Measurements from ENCODE around the gene CASP7.

The CASP7 gene

DNA sequence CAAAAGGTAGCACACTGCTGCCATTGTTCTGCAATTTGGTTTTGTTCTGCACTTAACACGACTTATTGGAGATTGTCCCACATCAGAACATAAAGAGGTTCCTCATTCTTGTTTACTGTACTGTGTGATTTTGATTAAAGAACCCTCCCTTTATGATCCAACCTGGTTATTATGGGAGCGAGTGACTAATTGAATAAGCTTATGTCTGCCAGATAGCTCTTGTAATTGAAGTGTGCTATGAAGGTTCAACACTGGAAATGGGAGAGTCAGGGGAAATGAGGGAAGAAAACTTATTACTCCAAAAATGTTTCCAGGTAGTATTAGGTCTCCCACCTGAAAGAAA lies 33.9 kb downstream of the CASP7 start:
- DNase-seq, result no peak

DNA sequence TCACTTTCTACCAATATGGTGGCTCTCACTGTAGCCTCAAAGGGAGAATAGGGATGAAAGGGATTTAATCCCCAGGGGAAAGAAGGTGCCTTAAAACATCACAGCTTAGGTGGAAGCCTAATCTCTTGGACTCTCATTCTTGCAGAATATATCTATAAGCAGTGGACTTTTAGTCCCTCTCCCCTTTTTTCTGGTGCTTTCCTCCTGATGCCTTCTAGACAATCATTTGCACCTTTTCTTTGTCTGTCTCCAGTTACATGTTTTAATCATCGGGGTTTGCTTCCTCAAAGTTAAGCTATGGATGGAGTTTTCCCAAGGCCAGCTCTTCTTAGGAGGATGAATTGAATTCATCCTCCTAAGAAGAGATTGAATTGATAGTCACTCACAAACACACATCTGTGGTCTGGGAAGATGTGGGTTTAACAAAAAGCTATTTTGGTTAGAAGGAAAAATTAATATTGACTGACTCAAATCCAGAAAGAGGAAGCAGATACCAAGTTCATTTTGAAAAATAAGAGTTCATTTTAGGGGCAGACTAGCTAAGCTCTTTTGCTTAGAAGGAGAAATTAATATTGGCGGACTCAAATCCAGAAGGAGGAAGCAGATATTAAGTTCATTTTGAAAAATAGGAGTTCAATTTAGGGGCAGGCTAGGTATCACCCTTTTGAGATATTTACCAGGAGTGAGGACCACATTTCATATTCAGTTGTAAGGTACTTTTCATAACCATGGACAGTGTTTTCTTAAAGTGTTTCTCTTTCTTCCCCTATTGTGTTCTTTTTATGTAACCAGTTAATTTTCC lies 36.6 kb downstream of the CASP7 start:
- no peak for DNase-seq

DNA sequence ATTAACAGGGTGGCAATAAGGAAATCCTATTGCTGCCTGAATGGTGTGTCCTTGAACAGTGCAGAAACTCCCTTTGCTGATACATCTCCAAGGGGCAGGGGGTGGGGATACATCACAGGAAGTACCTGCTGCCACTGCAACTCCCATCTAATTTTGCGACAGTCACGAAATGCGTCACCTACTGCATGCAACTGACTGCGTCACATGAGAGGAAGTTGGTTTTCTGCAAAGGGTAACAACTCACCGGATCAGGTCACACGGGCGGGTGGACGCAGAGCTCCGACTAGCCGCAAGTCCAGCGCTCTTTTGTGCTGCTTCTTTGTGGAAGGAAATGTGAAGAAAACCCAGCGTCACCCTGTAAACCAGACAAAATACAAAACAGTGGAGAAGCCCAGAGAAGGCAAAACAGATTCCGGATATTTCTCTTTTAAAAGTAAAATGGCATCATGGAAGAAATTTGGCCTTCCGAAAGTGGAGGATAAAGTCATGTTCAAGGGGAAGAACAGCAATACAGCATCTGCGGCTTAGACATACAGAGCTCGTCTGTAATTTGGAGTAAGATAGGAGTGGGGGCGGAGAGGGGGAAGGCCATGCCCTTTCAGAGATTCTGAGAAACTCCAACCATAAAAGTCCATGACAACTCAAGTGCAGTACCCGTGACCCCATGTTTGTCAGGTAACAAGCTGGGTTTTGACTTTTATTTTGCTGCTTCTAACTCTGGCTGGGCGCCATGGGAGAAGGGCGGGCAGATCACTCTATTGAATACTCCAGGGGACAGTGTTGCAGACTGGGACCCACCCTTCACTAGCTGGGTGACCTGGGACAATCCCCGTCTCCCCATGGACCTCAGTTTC lies 39.5 kb downstream of the CASP7 start:
- no peak for DNase-seq

DNA sequence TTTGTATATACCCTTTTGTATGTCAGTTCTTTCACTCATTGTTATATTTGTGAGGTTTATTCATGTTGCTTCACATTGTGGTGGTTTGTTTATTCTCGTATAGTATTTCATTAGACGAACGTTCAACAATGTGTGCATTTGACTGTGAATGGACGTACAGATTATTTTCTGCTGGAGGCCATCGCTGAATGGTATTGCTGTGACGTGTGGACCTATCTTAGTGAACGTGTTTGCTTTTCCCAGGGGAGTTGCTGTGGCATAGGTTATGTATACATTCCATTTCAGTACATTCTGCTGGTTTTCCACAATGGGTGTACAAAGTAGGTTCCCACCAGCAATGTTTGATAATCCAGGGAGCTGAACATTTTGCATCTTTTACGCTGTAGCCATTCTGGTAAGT lies 40.7 kb downstream of the CASP7 start:
- no peak for DNase-seq

DNA sequence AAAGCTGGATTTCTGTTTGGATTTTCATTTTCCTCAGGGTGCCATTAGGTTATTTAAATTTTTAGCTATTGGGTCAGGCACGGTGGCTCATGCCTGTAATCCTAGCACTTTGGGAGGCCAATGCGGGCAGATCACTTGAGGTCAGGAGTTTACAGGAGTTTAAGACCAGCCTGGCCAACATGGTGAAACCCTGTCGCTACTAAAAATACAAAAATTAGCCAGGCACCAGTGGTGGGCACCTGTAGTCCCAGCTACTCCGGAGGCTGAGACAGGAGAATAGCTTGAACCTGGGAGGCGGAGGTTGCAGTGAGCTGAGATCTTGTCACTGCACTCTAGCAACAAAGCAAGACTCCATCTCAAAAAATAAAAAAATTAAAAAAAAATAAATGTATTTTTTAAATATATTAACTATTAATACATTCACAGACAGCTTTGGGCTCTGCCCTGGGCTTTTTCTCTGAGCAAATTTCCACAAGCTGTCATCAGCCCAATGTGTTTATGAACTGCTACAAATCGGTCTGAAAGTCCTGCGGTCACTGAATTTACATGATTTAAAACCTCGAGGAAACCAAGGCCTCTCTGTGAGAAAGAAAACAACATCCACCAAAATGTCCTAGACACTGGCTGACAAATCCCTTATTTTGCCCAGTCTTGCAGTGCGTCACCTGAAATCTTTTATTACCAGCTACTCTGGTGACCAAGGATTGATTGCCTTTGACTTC lies 52.6 kb downstream of the CASP7 start:
- DNase-seq, result no peak

DNA sequence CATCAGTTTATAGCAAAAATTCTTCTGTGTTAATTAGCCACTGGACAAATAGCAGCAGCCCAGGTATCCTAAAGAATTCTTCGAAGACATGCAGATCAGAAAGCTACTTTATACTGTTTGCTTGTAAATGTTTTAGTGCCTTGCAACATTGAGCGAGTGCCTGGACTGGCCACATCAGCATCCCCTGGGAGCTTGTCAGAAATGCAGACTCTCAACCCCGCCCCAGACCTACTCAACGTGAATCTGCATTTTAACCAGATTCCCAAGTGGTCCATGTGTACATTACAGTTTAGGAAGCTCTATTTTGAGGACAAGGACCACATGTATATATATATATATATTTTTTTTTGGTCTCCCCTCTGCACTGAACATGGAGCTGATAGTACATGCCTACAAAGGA lies 53.3 kb downstream of the CASP7 start:
- no peak for DNase-seq

DNA sequence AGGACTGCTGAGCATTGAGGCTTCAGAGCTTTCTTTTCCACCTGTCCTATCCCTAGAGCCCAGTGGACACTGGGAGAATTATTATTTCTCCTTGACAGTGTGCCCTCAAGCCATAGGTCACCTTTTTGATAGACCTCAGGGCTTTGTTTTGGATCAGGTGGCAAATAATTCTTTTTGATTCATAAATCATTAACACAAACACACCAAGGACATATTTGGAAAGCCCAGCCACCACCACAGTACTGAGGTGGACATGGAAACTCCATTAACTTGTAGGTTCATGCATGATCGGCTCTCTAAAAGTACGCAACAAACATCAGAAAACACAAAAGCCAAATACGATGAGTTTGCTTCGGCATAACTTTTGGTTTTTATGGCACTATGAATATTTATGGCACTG lies 53.9 kb downstream of the CASP7 start:
- no peak for DNase-seq

DNA sequence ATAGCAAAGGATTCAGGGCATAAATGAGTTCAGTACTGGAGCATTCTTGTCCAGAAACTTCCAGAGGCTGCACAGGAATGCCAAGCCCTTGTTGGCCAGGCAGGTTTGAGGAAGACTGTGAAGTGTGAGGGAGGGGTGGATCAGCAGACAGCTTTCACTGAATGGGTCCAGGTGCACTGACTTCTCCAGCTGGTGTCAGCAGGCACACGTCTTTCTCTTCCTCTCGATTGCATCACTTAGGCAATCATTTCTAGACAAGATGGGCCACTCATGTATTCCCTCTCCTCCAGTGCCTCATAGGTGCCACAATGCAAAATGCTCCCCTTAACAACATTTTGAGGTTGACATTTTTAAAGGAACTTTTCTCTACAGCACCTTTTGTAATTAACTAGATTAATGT lies 56.2 kb downstream of the CASP7 start:
- DNase-seq, result no peak

DNA sequence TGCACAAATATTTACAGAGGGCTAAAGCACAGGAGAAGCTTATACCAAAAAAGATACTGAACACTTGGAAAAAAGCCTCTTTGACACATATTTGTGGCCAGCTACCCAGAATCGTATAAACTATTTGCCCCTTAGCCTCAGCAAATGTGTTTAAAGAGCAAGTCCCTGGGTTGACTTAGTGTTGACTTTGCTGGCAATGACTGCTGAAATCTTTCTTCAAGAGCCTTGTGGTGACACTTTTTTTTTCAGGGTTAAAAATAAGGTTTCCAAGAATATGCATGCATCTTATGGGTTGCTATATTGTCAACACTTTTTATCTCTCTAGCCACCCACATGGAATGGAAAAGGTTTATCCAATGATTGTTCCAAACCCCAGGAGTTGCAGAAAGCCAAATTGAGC lies 56.9 kb downstream of the CASP7 start:
- no peak for DNase-seq

DNA sequence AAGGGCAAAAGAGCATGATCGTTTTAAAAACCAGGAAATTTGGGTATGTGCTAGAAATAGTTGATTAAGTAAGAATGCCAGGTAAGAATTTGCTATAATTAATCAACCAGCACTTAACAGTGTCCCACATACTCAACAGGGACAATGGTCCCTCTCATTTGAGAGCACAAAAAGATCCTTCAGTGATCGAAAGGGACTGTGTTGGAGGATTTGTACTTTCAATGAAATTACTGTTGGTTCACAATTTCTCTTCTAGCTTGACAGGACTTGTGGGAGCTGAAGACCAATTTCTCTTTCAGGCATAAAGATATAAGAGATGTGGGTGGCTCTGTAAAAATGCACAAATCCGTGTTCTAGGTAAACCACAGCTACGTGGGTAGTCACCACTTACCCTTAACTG lies 59.3 kb downstream of the CASP7 start:
- DNase-seq, result no peak

DNA sequence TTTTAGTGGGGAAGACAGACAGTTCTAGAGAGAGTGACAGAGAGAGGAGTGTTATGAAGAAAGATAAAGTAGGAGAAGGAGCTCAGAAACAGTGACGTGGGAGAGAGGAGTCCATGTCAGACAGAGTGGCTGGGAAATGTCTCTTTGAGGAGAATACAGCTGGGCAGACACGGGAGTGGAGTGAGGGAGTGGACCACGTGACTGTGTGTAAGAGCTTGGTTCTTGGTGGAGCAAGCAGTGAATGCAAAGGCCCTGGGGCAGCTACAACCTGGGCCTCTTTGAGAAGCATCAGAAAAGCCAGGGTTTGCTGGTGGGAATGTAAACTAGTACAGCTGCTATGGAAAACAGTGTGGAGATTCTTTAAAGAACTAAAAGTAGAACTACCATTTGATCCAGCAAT lies 59.9 kb downstream of the CASP7 start:
- no peak for DNase-seq

DNA sequence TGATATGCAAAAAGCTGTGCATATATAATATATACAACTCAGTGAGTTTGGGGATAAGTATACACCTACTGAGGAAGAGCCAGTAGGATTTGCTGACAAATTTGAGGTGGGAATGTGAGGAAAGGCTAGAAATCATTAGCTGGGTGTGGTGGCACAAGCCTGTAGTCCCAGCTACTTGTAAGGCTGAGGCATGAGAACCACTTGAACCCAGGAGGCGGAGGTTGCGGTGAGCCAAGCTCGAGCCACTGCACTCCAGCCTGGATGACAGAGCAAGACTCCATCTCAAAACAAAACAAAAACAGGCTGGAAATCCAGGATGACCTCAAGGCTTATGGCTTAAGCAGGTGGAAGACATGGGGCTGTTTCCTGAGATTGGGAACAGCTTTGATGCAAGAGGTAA lies 61.1 kb downstream of the CASP7 start:
- DNase-seq, result no peak

DNA sequence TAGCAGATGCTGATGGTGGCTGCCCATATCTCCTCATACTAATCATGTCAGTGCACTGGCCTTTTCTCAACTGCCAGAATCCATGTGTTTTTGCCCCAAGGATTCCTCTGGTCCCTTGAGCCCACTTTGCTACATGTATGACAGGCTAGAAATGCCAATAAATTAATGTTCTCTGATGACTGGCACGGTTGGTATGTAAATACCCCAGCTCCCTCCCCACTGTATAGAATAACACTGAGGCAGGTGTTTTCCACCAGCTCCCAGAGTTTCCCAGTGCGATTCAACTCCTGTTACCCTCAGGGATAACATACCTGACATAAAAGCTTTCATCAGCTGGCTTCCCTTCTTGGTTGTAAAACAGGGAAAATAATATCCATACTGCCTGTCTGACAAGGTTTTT lies 62.8 kb downstream of the CASP7 start:
- no peak for DNase-seq

DNA sequence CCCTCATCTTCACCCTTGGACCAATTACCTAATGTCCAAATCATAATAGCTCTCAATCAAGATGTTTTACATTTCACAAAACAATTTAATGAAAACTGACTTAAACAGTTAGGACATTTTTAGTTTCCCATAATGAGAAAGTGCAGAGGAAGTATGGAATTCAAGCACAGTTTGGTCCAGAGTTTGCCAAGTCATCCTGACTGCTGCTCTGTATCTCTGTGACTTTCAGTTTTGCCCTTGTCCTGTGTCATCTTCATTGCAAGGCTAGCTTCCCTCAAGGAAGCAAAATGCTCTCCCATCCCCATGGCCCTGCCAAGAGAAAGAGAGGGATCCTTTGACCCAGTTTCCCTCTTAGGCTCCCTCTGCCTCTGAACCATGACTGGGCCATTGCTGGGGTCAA lies 63.9 kb downstream of the CASP7 start:
- DNase-seq, result no peak

DNA sequence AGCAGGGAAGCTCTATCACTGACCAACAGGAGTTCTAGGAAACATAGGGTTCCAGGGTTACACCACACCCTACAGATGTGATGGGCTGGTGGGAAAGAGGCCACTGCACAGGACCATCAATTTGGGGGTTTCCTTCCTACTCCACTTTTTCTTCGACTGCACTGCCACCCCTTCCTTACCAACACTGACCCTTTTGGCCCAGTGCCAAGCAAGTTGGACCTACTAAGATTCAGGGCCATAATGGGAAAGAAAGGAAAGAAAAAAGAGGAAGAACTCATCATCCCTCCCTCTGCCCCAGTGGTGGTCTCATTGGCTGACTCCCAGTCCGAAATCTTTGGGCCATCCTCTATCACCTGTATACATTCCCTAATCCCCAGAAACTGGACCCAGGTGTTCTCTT lies 65.7 kb downstream of the CASP7 start:
- DNase-seq, result no peak

DNA sequence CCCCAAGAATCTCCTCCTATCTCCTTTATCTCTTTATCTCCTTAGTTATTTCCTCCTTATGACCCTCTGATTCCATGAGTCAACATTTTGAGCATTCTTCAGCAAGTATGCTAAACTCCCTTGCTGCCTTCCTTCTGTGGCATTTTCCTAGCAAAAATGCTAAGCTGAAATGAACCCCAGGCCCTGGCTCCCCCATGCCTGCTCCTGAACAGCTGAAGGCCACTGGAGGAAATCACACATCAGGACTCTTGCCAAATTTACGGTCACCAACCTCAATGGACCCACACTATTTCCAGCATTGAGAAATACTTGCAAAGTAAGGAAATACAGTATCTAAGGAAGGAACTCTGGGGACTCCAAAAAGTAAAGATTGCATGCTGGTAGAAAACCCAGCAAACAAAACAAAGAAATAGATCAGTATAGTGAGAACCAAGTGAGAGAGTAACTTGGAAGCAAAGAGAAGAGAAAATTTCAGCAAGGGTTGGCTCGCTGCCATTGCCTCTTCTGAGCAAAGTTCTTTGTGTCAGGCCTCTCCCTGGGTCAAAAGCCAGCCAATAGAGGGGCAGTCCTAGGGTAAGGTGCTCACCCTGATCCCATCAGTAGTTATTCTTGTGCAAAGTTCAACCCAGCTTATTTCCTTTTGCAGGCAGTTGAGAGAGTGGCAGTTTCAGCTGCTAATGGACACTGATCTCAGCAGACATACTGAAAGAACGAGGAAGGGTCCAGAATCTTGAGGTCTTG lies 66.7 kb downstream of the CASP7 start:
- no peak for DNase-seq

DNA sequence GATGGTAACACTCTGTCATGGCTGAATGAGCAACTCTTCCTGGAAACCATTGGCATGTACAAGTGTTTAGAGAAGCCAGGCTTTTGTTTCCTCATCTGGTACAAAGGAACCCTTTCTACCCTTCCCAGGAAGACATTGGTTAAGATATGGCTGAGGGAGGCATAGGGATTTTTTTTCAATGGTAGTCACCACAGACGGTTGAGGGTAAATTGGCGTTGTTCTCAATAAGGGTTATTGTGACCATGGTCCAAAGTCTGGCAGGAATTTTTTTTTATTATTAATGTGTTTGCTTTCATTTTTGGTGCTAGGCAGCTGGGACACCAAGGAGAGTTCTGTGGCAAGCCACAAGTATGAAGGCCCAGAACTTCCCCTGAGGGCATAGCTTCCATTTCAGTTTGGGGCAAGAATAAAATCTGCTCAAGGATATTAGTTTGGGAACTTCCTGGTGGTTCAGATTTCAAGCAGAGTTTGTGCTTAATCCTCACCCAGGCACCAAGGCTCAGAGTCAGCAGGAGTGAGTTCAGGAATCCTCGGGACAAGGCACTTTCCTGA lies 71.5 kb downstream of the CASP7 start, which contains the start of gene PLEKHS1:
Gene PLEKHS1 (plus strand): TSS at position 502 of the 552 bp plus-strand sequence. CDS start 3,596 bp downstream, outside the sequence.
- DNase-seq, result no peak

DNA sequence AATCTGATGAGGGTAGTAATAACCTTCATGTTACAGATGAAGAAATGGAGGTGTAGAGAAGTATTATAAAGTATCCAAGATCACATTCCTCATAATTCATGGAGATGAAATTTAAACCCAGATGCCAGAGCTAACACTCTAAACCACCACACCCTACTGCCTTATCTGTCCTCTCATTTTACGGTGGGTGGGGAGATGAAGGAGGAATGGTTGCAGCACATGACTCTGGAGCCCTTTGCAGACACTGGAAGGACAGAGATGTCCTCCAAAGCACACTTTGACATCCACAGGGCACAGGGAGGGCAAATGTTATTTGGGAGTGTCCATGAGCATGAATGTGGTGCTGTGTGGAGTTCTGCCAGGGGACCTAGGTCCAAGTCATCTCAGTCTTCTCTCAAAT lies 72.8 kb downstream of the CASP7 start:
- no peak for DNase-seq

DNA sequence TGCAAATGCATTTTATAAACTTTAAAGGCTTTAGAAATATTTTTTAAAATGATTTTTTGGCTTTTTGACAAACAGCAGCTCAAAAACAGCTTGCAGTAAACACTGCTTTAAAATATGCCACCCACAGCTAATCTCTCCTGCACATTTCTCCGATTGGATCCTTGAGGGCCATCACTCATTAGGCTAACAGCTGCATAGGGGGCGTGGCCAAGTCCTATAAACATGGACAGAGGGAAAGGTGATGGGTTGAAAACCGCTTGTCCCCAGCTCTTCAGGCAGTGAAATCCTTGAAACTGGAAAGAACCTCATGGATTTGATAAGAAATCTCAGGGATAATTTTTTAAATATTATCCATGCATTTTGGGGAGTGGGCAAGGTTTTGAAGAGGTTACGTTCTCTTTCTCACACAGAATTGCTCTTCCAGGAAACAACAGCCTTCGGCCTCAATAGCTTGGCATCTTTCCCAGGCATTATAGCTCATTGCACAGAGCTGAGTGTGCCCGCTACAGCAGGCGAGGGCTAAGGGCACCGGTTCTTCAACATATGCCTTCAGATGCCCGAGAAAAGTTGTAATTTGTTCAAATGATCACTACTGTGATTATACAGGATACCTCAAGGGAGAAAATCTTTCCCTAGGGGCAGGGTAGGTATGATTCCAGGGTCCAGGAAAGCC lies 73.4 kb downstream of the CASP7 start:
- no peak for DNase-seq

DNA sequence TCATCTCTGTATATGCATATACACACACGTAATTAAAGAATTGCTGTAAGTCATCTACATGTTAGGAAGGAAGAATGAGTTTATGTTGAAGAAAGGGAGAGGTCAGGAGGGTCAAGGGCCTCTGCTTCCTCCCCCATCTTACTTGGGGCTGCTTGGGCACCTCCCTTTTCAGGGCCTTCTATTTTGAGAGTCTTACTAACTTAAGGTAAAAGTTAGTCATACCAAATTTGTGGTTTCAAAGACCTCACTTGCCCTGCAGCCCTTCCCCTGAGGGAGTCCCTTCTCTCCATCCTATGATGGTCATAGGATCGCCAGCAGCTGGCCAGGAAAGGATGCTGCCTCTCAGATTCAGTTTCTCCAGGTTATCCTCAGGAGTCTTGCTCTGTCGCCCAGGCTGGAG lies 74.4 kb downstream of the CASP7 start:
- no peak for DNase-seq

DNA sequence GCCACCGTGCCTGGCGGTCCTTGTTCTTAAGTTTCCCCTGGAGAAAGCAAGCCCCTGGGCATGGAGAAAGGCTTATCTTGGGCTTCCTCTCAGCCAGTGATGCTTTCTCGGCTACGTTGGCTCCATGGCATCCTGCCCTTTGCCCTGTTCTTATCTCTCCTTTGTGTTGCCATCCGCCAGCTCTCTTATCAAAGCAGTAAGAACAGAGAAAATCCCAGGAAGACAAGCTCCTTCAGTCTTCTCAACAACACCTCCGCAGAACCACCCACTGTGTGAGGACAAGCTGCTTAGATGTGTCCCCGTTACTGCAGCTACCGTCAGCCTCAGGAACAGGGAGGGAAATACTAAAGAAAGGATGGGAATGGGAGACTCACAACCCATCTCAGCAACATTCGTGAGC lies 75.1 kb downstream of the CASP7 start:
- DNase-seq, result no peak

DNA sequence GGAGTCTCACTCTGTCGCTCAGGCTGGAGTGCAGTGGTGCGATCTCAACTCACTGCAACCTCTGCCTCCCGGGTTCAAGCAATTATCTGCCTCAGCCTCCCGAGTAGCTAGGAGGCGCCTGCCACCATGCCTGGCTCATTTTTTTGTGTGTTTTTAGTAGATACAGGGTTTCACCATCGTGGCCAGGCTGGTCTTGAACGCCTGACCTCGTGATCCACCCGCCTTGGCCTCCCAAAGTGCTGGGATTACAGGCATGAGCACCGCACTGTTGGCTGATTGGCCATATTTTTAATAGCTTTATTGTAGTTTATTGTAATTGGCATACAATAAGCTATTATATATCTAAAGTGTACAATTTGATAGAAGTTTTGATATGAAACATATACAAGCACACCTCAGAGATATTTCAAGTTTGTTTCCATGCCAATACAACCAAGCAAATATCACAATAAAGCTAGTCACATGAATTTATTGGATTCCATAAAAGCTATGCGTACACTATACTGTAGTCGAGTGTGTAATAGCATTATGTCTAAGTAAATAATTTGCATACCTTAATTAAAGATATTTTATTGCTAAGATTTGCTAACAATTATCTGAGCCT lies 77.3 kb downstream of the CASP7 start:
- DNase-seq, result no peak

Data from GOT3 (cell line).